Effector memory CD8-positive, alpha-beta T cell (primary cell): ENCODE data around the gene UBAP2.

ENCODE experiments used
- ATAC-seq: fragments of 150-1000 bp; cut with Tn5 transposase; replicated peaks from 2 replicates; pipeline ENCODE4 v1.10.0; 2021; ENCODE audit warnings: mild to moderate bottlenecking, moderate library complexity
- DNase-seq, 3 experiments: peaks; one replicate each; pipeline ENCODE4 v3.0.0; 2021
- H3K27ac Mint-ChIP-seq, 2 donors: one replicate each; pipeline ENCODE4 v1.8.0; 2022; ENCODE audit warnings: mild to moderate bottlenecking in 2 of 2, mixed read lengths in 2 of 2, moderate library complexity in 2 of 2
- H3K27me3 Mint-ChIP-seq, 2 donors: one replicate each; pipeline ENCODE4 v1.8.0; 2022; ENCODE audit warnings: mixed read lengths in 2 of 2
- H3K36me3 Mint-ChIP-seq: one replicate; pipeline ENCODE4 v1.8.0; 2022; ENCODE audit warnings: mild to moderate bottlenecking, moderate library complexity, mixed read lengths; ENCODE audit not compliant: insufficient read depth
- H3K4me1 Mint-ChIP-seq, 2 donors: one replicate each; pipeline ENCODE4 v1.8.0; 2022; ENCODE audit warnings: low read depth in 2 of 2, mixed read lengths in 2 of 2
- H3K4me3 Mint-ChIP-seq, 2 donors: one replicate each; pipeline ENCODE4 v1.8.0; 2022; ENCODE audit warnings: mild to moderate bottlenecking in 2 of 2, mixed read lengths in 2 of 2, moderate library complexity in 2 of 2
- H3K9me3 Mint-ChIP-seq, 2 donors: one replicate each; pipeline ENCODE4 v1.8.0; 2022; ENCODE audit warnings: mixed read lengths in 2 of 2

The UBAP2 gene

GRCh38 chr9:33942471-33943083 is 106.1 kb downstream of the UBAP2 start:
- H3K9me3 Mint-ChIP-seq: no peaks in the 10 kb centered on the region
- peaks cover 0 to 5% of the 10 kb centered on the region in 2 donors for H3K4me1 Mint-ChIP-seq
- H3K27ac Mint-ChIP-seq: peak overlapping the region in 1 of 2 donors; percentile 70
- no peak overlapping the region for H3K4me3 Mint-ChIP-seq
- ATAC-seq: no peak
- DNase-seq: no peak
- no peaks in the 10 kb centered on the region for H3K27me3 Mint-ChIP-seq
- H3K36me3 Mint-ChIP-seq: peaks cover 51% of the 10 kb centered on the region

GRCh38 chr9:33939924-33940874 is 108.5 kb downstream of the UBAP2 start:
- DNase-seq (no peak), ATAC-seq (no peak)
- peaks cover 63% of the 10 kb centered on the region for H3K36me3 Mint-ChIP-seq
- H3K4me1 Mint-ChIP-seq: peaks cover 2 to 5% of the 10 kb centered on the region in 2 donors
- peak overlapping the region in 1 of 2 donors; percentile 65 for H3K27ac Mint-ChIP-seq
- no peaks in the 10 kb centered on the region for H3K27me3 Mint-ChIP-seq
- no peak overlapping the region for H3K4me3 Mint-ChIP-seq
- H3K9me3 Mint-ChIP-seq: no peaks in the 10 kb centered on the region

GRCh38 chr9:33934188-33934878 is 114.4 kb downstream of the UBAP2 start:
- Mint-ChIP-seq H3K27ac (peak overlapping the region in 1 of 2 donors; percentile 44), H3K27me3 (no peaks in the 10 kb centered on the region), H3K36me3 (peaks cover 54% of the 10 kb centered on the region), H3K4me3 (no peak overlapping the region), H3K9me3 (no peaks in the 10 kb centered on the region), H3K4me1 (peaks cover 0 to 4% of the 10 kb centered on the region in 2 donors)
- ATAC-seq: no peak
- DNase-seq: no peak

- ATAC-seq (no peak), DNase-seq (no peak)
- peaks cover 0 to 3% of the 10 kb centered on the region in 2 donors for H3K4me1 Mint-ChIP-seq
- H3K27me3 Mint-ChIP-seq: no peaks in the 10 kb centered on the region
- H3K9me3 Mint-ChIP-seq: no peaks in the 10 kb centered on the region
- no peak overlapping the region for H3K27ac Mint-ChIP-seq
- H3K4me3 Mint-ChIP-seq: no peak overlapping the region
- peaks cover 48% of the 10 kb centered on the region for H3K36me3 Mint-ChIP-seq
Observed at GRCh38 chr9:33932078-33932807, 116.4 kb downstream of the UBAP2 start.

GRCh38 chr9:33931326-33931725 is 117.4 kb downstream of the UBAP2 start:
- no peak overlapping the region for H3K27ac Mint-ChIP-seq
- ATAC-seq: no peak
- H3K4me1 Mint-ChIP-seq: peaks cover 0 to 2% of the 10 kb centered on the region in 2 donors
- H3K27me3 Mint-ChIP-seq: no peaks in the 10 kb centered on the region
- no peak for DNase-seq
- H3K4me3 Mint-ChIP-seq: no peak overlapping the region
- no peaks in the 10 kb centered on the region for H3K9me3 Mint-ChIP-seq
- peaks cover 40% of the 10 kb centered on the region for H3K36me3 Mint-ChIP-seq

GRCh38 chr9:33927694-33928093 is 121.0 kb downstream of the UBAP2 start:
- H3K4me1 Mint-ChIP-seq: peaks cover 0 to 2% of the 10 kb centered on the region in 2 donors
- H3K4me3 Mint-ChIP-seq: no peak overlapping the region
- ATAC-seq: no peak
- no peak for DNase-seq
- peaks cover 22% of the 10 kb centered on the region for H3K36me3 Mint-ChIP-seq
- no peaks in the 10 kb centered on the region for H3K27me3 Mint-ChIP-seq
- no peaks in the 10 kb centered on the region for H3K9me3 Mint-ChIP-seq
- H3K27ac Mint-ChIP-seq: peak overlapping the region in 1 of 2 donors; percentile 57

- no peak for ATAC-seq
- no peak for DNase-seq
- Mint-ChIP-seq H3K4me1 (peaks cover 0 to 2% of the 10 kb centered on the region in 2 donors), H3K27me3 (no peaks in the 10 kb centered on the region), H3K9me3 (no peaks in the 10 kb centered on the region), H3K4me3 (no peak overlapping the region), H3K27ac (peak overlapping the region in 1 of 2 donors; percentile 71), H3K36me3 (peaks cover 26% of the 10 kb centered on the region)
Observed at GRCh38 chr9:33926746-33927485, 121.8 kb downstream of the UBAP2 start.

GRCh38 chr9:33924978-33925797 is 123.5 kb downstream of the UBAP2 start:
- no peak for DNase-seq
- ATAC-seq: no peak
- Mint-ChIP-seq H3K4me1 (peaks cover 0 to 4% of the 10 kb centered on the region in 2 donors), H3K9me3 (no peaks in the 10 kb centered on the region), H3K27ac (peak overlapping the region; percentile 67 to 71), H3K36me3 (peaks cover 22% of the 10 kb centered on the region), H3K4me3 (no peak overlapping the region), H3K27me3 (no peaks in the 10 kb centered on the region)

- DNase-seq: no peak
- no peak for ATAC-seq
- H3K27me3 Mint-ChIP-seq: no peaks in the 10 kb centered on the region
- H3K27ac Mint-ChIP-seq: peak overlapping the region; percentile 67 to 71
- no peaks in the 10 kb centered on the region for H3K9me3 Mint-ChIP-seq
- H3K4me1 Mint-ChIP-seq: peaks cover 0 to 4% of the 10 kb centered on the region in 2 donors
- H3K4me3 Mint-ChIP-seq: no peak overlapping the region
- H3K36me3 Mint-ChIP-seq: peaks cover 24% of the 10 kb centered on the region
Observed at GRCh38 chr9:33923998-33924701, 124.5 kb downstream of the UBAP2 start.

- no peak for ATAC-seq
- peaks cover 33% of the 10 kb centered on the region for H3K36me3 Mint-ChIP-seq
- DNase-seq: no peak
- H3K27ac Mint-ChIP-seq: peak overlapping the region in 1 of 2 donors; percentile 71
- H3K4me1 Mint-ChIP-seq: peaks cover 0 to 4% of the 10 kb centered on the region in 2 donors
- no peak overlapping the region for H3K4me3 Mint-ChIP-seq
- H3K9me3 Mint-ChIP-seq: no peaks in the 10 kb centered on the region
- H3K27me3 Mint-ChIP-seq: no peaks in the 10 kb centered on the region
Observed at GRCh38 chr9:33923079-33923478, 125.6 kb downstream of the UBAP2 start.
